Tibial nerve (tissue), 4 donors: Measurements from ENCODE around the gene RUFY2. TPM values are rescaled to one million over a fixed set of nuclear protein-coding genes. Genes with fewer than 3 reads are reported as not detected.

Source experiments
- DNase-seq, 2 donors: peaks; one replicate each; pipeline ENCODE4 v3.0.0-alpha.2; 2019; ENCODE audit warnings: low spot score in 2 of 2
- H3K27ac ChIP-seq, 4 donors: fragments of 200-600 bp; sonication (generic) in 3 of 4; one replicate each; pipeline ENCODE4 v1.5.1; 2017 to 2019; ENCODE audit warnings: mild to moderate bottlenecking in 1 of 4
- H3K27me3 ChIP-seq, 2 donors: fragments of 200-600 bp; sonication (generic) in 1 of 2; one replicate each; pipeline versions ENCODE4 v1.5.1 to v1.6.0; 2017 to 2019
- H3K36me3 ChIP-seq, 3 donors: fragments of 200-600 bp; sonication (generic); one replicate each; pipeline ENCODE4 v1.5.1; 2018 to 2019
- H3K4me1 ChIP-seq, 4 donors: fragments of 200-600 bp; sonication (generic) in 3 of 4; one replicate each; pipeline ENCODE4 v1.5.1; 2017 to 2019
- H3K4me3 ChIP-seq, 4 donors: fragments of 200-600 bp; sonication (generic) in 3 of 4; one replicate each; pipeline ENCODE4 v1.5.1; 2017 to 2019; ENCODE audit warnings: mild to moderate bottlenecking in 1 of 4, moderate library complexity in 1 of 4
- H3K9me3 ChIP-seq, 4 donors: fragments of 200-600 bp; sonication (generic) in 3 of 4; one replicate each; pipeline ENCODE4 v1.5.1; 2017 to 2019
- CTCF ChIP-seq, 5 experiments: fragments of 200-600 bp in 3 of 5; fragments of 450-650 bp in 2 of 5; sonication (generic) in 3 of 5; IDR thresholded peaks; one replicate each; pipeline ENCODE4 v1.5.1; 2016 to 2019; ENCODE audit warnings: antibody characterized with exemption in 5 of 5, mild to moderate bottlenecking in 3 of 5, moderate library complexity in 2 of 5
- EP300 ChIP-seq, 2 donors: sonication (generic); formaldehyde crosslinking; IDR thresholded peaks; one replicate each; pipeline ENCODE4 v1.6.1; 2017; ENCODE audit warnings: antibody characterized with exemption in 2 of 2, mild to moderate bottlenecking in 1 of 2
- POLR2A ChIP-seq, 2 donors: fragments of 450-650 bp; IDR thresholded peaks; one replicate each; pipeline ENCODE4 v1.6.1; 2017; ENCODE audit warnings: antibody characterized with exemption in 2 of 2, mild to moderate bottlenecking in 2 of 2, moderate library complexity in 2 of 2
- WGBS, 2 donors: methylation state at CpG; one replicate each; pipeline ENCODE4 v1.1.5; 2018; 5-methylcytosine and 5-hydroxymethylcytosine counted together
- total RNA-seq, 4 donors: library from RNA; depleted of rRNA; stranded (reverse); fragments of >200 nt; gene quantifications; one replicate each; pipeline ENCODE4 v1.1.0, GENCODE V29; 2016

The RUFY2 gene
- total RNA-seq, 4 donors from 2014 or later, result 31.4 to 41.2 (median 31.7) TPM

GRCh38 chr10:68434657-68435056 lies 27.6 kb upstream of the RUFY2 start:
- Histone ChIP-seq H3K4me3 (no peak overlapping the region), H3K4me1 (no peaks in the 10 kb centered on the region), H3K27me3 (no peaks in the 10 kb centered on the region), H3K36me3 (peaks cover 0 to 15% (median 0%) of the 10 kb centered on the region in 3 donors), H3K27ac (no peak overlapping the region), H3K9me3 (no peaks in the 10 kb centered on the region)
- no peak for DNase-seq
- TF ChIP-seq CTCF (IDR thresholded peaks at IDR 0.05) (no peak), EP300 (IDR thresholded peaks at IDR 0.05) (no peak), POLR2A (IDR thresholded peaks at IDR 0.05) (no peak)
- 94 to 97% methylated on average over 4 of the region's 4 CpGs for WGBS, 2 donors

DNA sequence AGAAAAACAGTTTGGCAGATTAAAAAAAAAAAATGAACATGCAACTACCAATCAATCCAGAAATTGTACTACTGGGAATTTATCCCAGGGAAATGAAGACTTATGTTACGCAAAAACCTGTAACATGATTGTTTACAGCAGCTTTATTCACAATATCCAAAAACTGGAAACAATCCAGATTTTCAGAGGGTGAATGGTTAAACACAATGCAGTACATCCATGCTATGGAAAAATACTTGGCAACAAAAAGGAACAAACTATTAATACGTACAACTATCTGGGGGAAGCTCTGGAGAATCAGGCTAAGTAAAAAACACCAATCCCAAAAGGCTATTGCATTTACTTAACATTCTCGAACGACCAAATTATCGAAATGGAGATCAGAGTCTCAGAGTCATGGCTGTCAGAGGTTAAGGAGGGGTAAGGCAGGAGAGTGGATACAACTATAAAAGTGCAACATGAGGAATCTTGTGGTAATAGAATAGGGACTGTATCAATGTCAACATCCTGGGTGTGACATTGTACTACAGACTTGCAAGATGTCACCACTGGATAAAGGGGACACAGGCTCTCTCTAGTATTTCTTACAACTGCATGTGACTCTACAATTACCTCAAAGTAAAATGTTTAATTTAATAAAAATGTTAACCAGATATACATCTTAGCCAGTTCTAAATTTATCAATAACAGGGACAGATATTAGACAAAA lies 21.5 kb upstream of the RUFY2 start:
- H3K4me1 ChIP-seq, result no peaks in the 10 kb centered on the region
- H3K9me3 ChIP-seq, result no peaks in the 10 kb centered on the region
- peaks cover 0 to 8% (median 0%) of the 10 kb centered on the region in 3 donors for H3K36me3 ChIP-seq
- no peak overlapping the region for H3K27ac ChIP-seq
- TF ChIP-seq POLR2A (IDR thresholded peaks at IDR 0.05) (no peak), CTCF (IDR thresholded peaks at IDR 0.05) (no peak)
- H3K4me3 ChIP-seq, result no peak overlapping the region
- WGBS, 2 donors, result 73 to 81% methylated on average over 5 of the region's 5 CpGs
- H3K27me3 ChIP-seq, result no peaks in the 10 kb centered on the region
- DNase-seq, result no peak

DNA sequence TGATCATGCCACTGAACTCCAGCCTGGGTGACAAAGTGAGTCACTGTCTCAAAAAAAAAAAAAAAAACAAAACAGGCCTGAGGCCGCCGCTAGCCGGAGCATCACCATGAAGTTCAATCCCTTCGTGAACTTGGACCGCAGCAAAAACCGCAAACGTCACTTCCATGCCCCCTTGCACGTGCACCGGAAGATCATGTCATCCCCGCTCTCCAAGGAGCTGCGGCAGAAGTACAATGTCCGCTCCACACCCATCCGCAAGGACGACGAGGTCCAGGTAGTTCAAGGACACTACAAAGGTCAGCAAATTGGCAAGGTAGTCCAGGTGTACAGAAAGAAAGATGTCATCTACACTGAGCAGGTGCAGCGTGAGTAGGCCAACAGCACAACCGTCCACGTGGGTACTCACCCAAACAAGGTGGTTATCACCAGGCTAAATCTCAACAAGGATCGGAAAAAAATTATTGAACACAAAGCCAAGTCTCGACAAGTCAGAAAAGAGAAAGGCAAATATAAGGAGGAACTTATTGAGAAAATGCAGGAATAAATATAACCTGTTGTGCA lies 17.5 kb upstream of the RUFY2 start:
- Histone ChIP-seq H3K4me3 (no peak overlapping the region), H3K36me3 (peaks cover 0 to 8% (median 0%) of the 10 kb centered on the region in 3 donors), H3K9me3 (no peaks in the 10 kb centered on the region), H3K27me3 (no peaks in the 10 kb centered on the region), H3K4me1 (no peaks in the 10 kb centered on the region), H3K27ac (no peak overlapping the region)
- no peak for DNase-seq
- TF ChIP-seq EP300 (IDR thresholded peaks at IDR 0.05), result no peak
- 94 to 97% methylated on average over 20 of the region's 20 CpGs for WGBS, 2 donors

GRCh38 chr10:68423522-68423921 lies 16.4 kb upstream of the RUFY2 start:
- no peak for TF ChIP-seq POLR2A (IDR thresholded peaks at IDR 0.05)
- no peak for TF ChIP-seq CTCF (IDR thresholded peaks at IDR 0.05)
- TF ChIP-seq EP300 (IDR thresholded peaks at IDR 0.05), result no peak
- Histone ChIP-seq H3K4me1 (no peaks in the 10 kb centered on the region), H3K27ac (no peak overlapping the region), H3K36me3 (peaks cover 0 to 8% (median 0%) of the 10 kb centered on the region in 3 donors), H3K4me3 (no peak overlapping the region), H3K27me3 (no peaks in the 10 kb centered on the region), H3K9me3 (no peaks in the 10 kb centered on the region)
- DNase-seq, result no peak
- WGBS, 2 donors, result 88 to 89% methylated on average over 5 of the region's 5 CpGs

DNA sequence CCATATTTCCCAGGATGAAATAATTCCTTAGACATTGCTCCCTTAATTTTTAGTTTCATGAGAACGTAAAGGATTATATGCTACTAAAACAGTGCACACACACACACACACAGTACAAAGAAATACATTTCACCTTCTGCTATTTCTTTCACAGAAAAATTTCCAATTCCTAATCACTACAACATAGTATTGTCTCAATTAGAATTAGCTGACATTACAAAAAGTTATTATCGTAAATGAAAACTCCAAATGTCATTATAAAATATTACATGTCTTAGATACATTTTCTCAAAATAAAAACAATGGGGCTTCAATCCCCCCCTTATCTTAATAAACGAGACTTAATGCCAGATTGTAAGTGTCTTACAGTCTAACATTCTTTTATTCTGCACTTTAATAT lies 12.3 kb upstream of the RUFY2 start:
- no peak for DNase-seq
- H3K9me3 ChIP-seq, result no peaks in the 10 kb centered on the region
- TF ChIP-seq CTCF (IDR thresholded peaks at IDR 0.05), result no peak
- whole genome bisulfite sequencing, 2 donors, result 85 to 86% methylated on average over 3 of the region's 3 CpGs
- H3K4me1 ChIP-seq, result no peaks in the 10 kb centered on the region
- H3K36me3 ChIP-seq, result peaks cover 0 to 13% (median 0%) of the 10 kb centered on the region in 3 donors
- no peaks in the 10 kb centered on the region for H3K27me3 ChIP-seq
- H3K4me3 ChIP-seq, result no peak overlapping the region
- no peak overlapping the region for H3K27ac ChIP-seq
